ENCODE results near the gene SPOCK1. TPM values are rescaled to one million over a fixed set of nuclear protein-coding genes. Genes with fewer than 3 reads are reported as not detected.

Gene SPOCK1
- total and polyA plus RNA-seq, 5 donors from 2014 or later: 0.27 TPM; not detected in 4

GRCh38 chr5:137167187-137167586 lies 331.9 kb downstream of the SPOCK1 start:
- H3K4me3 Mint-ChIP-seq: no peak overlapping the region
- peaks cover 0 to 7% (median 0%) of the 10 kb centered on the region in 7 donors for H3K9me3 Mint-ChIP-seq
- DNase-seq (no peak), ATAC-seq (ENCODE audit: low read depth in 2 of 2) (no peak)
- peaks cover 4% of the 10 kb centered on the region for H3K27me3 Mint-ChIP-seq
- Histone ChIP-seq H3K27me3 (ENCODE audit: control insufficient read depth, insufficient read depth, low read length) (no peaks in the 10 kb centered on the region), H3K9me3 (ENCODE audit: control insufficient read depth in 2 of 2, low read length in 2 of 2) (no peaks in the 10 kb centered on the region), H3K4me1 (ENCODE audit: control insufficient read depth, insufficient read depth, low read length, poor library complexity, severe bottlenecking) (no peaks in the 10 kb centered on the region), H3K36me3 (ENCODE audit: control insufficient read depth, insufficient read depth, low read length) (no peaks in the 10 kb centered on the region), H3K4me3 (ENCODE audit: low read depth, low read length) (no peak overlapping the region), H3K27ac (ENCODE audit: insufficient read depth, low read length, poor library complexity, severe bottlenecking) (no peak overlapping the region)
- H3K36me3 Mint-ChIP-seq: no peaks in the 10 kb centered on the region
- no peak overlapping the region for H3K27ac Mint-ChIP-seq
- H3K4me1 Mint-ChIP-seq: no peaks in the 10 kb centered on the region

DNA sequence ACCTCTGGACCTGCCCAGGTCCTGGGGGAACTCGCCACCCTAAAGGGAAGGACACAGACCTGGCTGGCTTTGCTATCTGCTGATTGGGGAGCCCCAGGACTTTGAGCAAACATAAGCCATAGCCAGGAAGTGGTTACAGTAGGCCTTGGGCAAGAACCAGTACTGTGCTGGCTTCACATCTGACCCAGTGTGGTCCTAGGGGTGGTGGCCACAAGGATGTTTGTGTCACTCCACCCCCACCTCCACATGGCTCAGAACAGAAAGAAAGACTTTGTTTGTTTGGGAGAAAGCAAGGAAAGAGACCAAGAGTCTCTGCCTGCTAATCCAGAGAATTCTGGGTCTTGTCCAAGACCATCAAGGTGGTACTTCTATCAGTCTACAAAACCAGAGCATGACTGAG lies 334.2 kb downstream of the SPOCK1 start:
- ATAC-seq (ENCODE audit: low read depth in 2 of 2) (no peak), DNase-seq (no peak)
- no peak overlapping the region for H3K27ac ChIP-seq (ENCODE audit: insufficient read depth, low read length, poor library complexity, severe bottlenecking)
- peaks cover 4% of the 10 kb centered on the region for H3K27me3 Mint-ChIP-seq
- no peaks in the 10 kb centered on the region for H3K36me3 ChIP-seq (ENCODE audit: control insufficient read depth, insufficient read depth, low read length)
- H3K4me1 Mint-ChIP-seq: no peaks in the 10 kb centered on the region
- peaks cover 0 to 6% (median 0%) of the 10 kb centered on the region in 7 donors for H3K9me3 Mint-ChIP-seq
- no peaks in the 10 kb centered on the region for H3K9me3 ChIP-seq (ENCODE audit: control insufficient read depth in 2 of 2, low read length in 2 of 2)
- no peaks in the 10 kb centered on the region for H3K4me1 ChIP-seq (ENCODE audit: control insufficient read depth, insufficient read depth, low read length, poor library complexity, severe bottlenecking)
- no peaks in the 10 kb centered on the region for H3K27me3 ChIP-seq (ENCODE audit: control insufficient read depth, insufficient read depth, low read length)
- no peaks in the 10 kb centered on the region for H3K36me3 Mint-ChIP-seq
- H3K4me3 Mint-ChIP-seq: no peak overlapping the region
- H3K27ac Mint-ChIP-seq: no peak overlapping the region
- no peak overlapping the region for H3K4me3 ChIP-seq (ENCODE audit: low read depth, low read length)

- Histone ChIP-seq H3K36me3 (ENCODE audit: control insufficient read depth, insufficient read depth, low read length) (no peaks in the 10 kb centered on the region), H3K4me3 (ENCODE audit: low read depth, low read length) (no peak overlapping the region), H3K27ac (ENCODE audit: insufficient read depth, low read length, poor library complexity, severe bottlenecking) (no peak overlapping the region), H3K9me3 (ENCODE audit: control insufficient read depth in 2 of 2, low read length in 2 of 2) (no peaks in the 10 kb centered on the region), H3K27me3 (ENCODE audit: control insufficient read depth, insufficient read depth, low read length) (no peaks in the 10 kb centered on the region), H3K4me1 (ENCODE audit: control insufficient read depth, insufficient read depth, low read length, poor library complexity, severe bottlenecking) (no peaks in the 10 kb centered on the region)
- no peak overlapping the region for H3K4me3 Mint-ChIP-seq
- H3K36me3 Mint-ChIP-seq: no peaks in the 10 kb centered on the region
- peaks cover 0 to 10% (median 1%) of the 10 kb centered on the region in 7 donors for H3K9me3 Mint-ChIP-seq
- DNase-seq: no peak
- no peak for ATAC-seq (ENCODE audit: low read depth in 2 of 2)
- H3K27me3 Mint-ChIP-seq: peaks cover 4% of the 10 kb centered on the region
- H3K27ac Mint-ChIP-seq: no peak overlapping the region
- no peaks in the 10 kb centered on the region for H3K4me1 Mint-ChIP-seq
Measured at GRCh38 chr5:137164536-137164935, 334.6 kb downstream of the SPOCK1 start.

DNA sequence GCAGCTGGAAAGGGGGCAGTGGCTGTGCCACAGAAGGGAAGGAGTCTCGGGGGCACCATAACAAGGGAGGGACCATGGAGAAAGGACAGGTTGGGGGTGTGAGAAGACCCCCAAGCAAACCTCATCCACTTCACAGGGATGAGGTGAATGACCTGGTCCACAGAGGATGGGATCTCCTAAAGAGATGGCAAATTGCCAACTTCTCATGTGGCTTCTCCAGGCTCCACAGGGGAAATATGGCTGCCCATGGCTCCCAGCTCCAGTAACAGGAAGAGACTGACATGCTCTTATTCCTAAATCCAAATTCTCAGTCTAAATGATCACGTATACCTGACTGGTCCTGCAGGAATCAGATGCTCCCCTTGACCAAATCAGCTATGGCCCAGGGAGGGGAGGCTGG lies 340.4 kb downstream of the SPOCK1 start:
- no peaks in the 10 kb centered on the region for H3K36me3 ChIP-seq (ENCODE audit: control insufficient read depth, insufficient read depth, low read length)
- H3K4me1 ChIP-seq (ENCODE audit: control insufficient read depth, insufficient read depth, low read length, poor library complexity, severe bottlenecking): no peaks in the 10 kb centered on the region
- H3K27ac ChIP-seq (ENCODE audit: insufficient read depth, low read length, poor library complexity, severe bottlenecking): no peak overlapping the region
- Mint-ChIP-seq H3K4me3 (no peak overlapping the region), H3K36me3 (no peaks in the 10 kb centered on the region), H3K4me1 (no peaks in the 10 kb centered on the region), H3K27ac (no peak overlapping the region), H3K9me3 (peaks cover 0 to 7% (median 2%) of the 10 kb centered on the region in 7 donors), H3K27me3 (no peaks in the 10 kb centered on the region)
- H3K9me3 ChIP-seq (ENCODE audit: control insufficient read depth in 2 of 2, low read length in 2 of 2): no peaks in the 10 kb centered on the region
- H3K4me3 ChIP-seq (ENCODE audit: low read depth, low read length): no peak overlapping the region
- ATAC-seq (ENCODE audit: low read depth in 2 of 2) (no peak), DNase-seq (no peak)
- H3K27me3 ChIP-seq (ENCODE audit: control insufficient read depth, insufficient read depth, low read length): no peaks in the 10 kb centered on the region

- Mint-ChIP-seq H3K4me1 (no peaks in the 10 kb centered on the region), H3K27me3 (no peaks in the 10 kb centered on the region), H3K36me3 (no peaks in the 10 kb centered on the region), H3K4me3 (no peak overlapping the region), H3K27ac (no peak overlapping the region), H3K9me3 (peaks cover 0 to 8% (median 2%) of the 10 kb centered on the region in 7 donors)
- no peak overlapping the region for H3K27ac ChIP-seq (ENCODE audit: insufficient read depth, low read length, poor library complexity, severe bottlenecking)
- H3K4me3 ChIP-seq (ENCODE audit: low read depth, low read length): no peak overlapping the region
- DNase-seq: no peak
- ATAC-seq (ENCODE audit: low read depth in 2 of 2): no peak
- H3K27me3 ChIP-seq (ENCODE audit: control insufficient read depth, insufficient read depth, low read length): no peaks in the 10 kb centered on the region
- H3K9me3 ChIP-seq (ENCODE audit: control insufficient read depth in 2 of 2, low read length in 2 of 2): no peaks in the 10 kb centered on the region
- H3K4me1 ChIP-seq (ENCODE audit: control insufficient read depth, insufficient read depth, low read length, poor library complexity, severe bottlenecking): no peaks in the 10 kb centered on the region
- no peaks in the 10 kb centered on the region for H3K36me3 ChIP-seq (ENCODE audit: control insufficient read depth, insufficient read depth, low read length)
Measured at GRCh38 chr5:137156180-137156579, 342.9 kb downstream of the SPOCK1 start.

- Histone ChIP-seq H3K27ac (ENCODE audit: insufficient read depth, low read length, poor library complexity, severe bottlenecking) (no peak overlapping the region), H3K27me3 (ENCODE audit: control insufficient read depth, insufficient read depth, low read length) (no peaks in the 10 kb centered on the region), H3K4me3 (ENCODE audit: low read depth, low read length) (no peak overlapping the region), H3K4me1 (ENCODE audit: control insufficient read depth, insufficient read depth, low read length, poor library complexity, severe bottlenecking) (no peaks in the 10 kb centered on the region), H3K36me3 (ENCODE audit: control insufficient read depth, insufficient read depth, low read length) (no peaks in the 10 kb centered on the region), H3K9me3 (ENCODE audit: control insufficient read depth in 2 of 2, low read length in 2 of 2) (no peaks in the 10 kb centered on the region)
- no peak for DNase-seq
- Mint-ChIP-seq H3K27ac (no peak overlapping the region), H3K4me3 (no peak overlapping the region), H3K27me3 (no peaks in the 10 kb centered on the region), H3K9me3 (peaks cover 0 to 8% (median 2%) of the 10 kb centered on the region in 7 donors), H3K4me1 (no peaks in the 10 kb centered on the region), H3K36me3 (no peaks in the 10 kb centered on the region)
- no peak for ATAC-seq (ENCODE audit: low read depth in 2 of 2)
Measured at GRCh38 chr5:137155261-137156000, 343.7 kb downstream of the SPOCK1 start.

DNA sequence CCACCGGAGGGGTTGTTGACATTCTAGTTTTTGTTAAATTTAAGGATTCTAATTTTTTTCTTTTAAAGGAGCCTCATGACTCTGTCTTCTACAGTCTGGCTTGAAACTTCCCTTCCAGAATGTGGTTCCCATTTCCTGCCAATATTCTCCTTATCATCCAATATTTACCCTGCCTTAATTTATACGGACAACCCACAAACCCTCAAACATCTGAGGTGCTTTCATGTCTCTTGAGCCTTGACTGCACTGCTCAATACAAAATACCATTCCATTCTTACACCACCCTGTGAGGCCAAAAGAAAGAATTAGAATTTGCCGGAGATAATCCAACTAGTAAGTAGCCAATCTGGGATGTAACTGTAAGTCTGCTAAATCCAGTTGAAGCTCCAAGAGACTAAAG lies 346.5 kb downstream of the SPOCK1 start:
- Mint-ChIP-seq H3K4me3 (no peak overlapping the region), H3K9me3 (peaks cover 0 to 5% (median 0%) of the 10 kb centered on the region in 7 donors), H3K36me3 (no peaks in the 10 kb centered on the region), H3K4me1 (no peaks in the 10 kb centered on the region), H3K27ac (no peak overlapping the region), H3K27me3 (peaks cover 4% of the 10 kb centered on the region)
- no peak overlapping the region for H3K27ac ChIP-seq (ENCODE audit: insufficient read depth, low read length, poor library complexity, severe bottlenecking)
- ATAC-seq (ENCODE audit: low read depth in 2 of 2) (no peak), DNase-seq (no peak)
- H3K27me3 ChIP-seq (ENCODE audit: control insufficient read depth, insufficient read depth, low read length): no peaks in the 10 kb centered on the region
- no peaks in the 10 kb centered on the region for H3K4me1 ChIP-seq (ENCODE audit: control insufficient read depth, insufficient read depth, low read length, poor library complexity, severe bottlenecking)
- no peak overlapping the region for H3K4me3 ChIP-seq (ENCODE audit: low read depth, low read length)
- H3K9me3 ChIP-seq (ENCODE audit: control insufficient read depth in 2 of 2, low read length in 2 of 2): no peaks in the 10 kb centered on the region
- no peaks in the 10 kb centered on the region for H3K36me3 ChIP-seq (ENCODE audit: control insufficient read depth, insufficient read depth, low read length)

DNA sequence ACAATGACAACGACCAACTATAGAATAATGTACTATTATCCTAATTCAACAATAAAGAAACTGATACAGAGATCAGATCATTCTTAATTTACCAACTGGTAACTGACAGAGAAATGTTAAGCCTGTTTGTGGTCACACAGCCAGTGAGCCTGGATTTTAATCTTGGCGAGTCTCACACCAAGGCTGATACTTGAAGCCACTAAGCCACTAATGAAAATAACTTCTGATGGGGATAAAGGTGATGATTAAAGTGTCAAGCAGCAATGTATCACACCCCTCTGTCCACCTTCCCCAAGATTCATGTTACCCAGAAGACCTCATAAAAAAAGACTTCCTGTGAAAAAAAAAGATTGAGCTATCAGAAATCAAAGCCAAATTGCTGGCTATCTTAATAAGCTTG lies 350.5 kb downstream of the SPOCK1 start:
- Histone ChIP-seq H3K27me3 (ENCODE audit: control insufficient read depth, insufficient read depth, low read length) (no peaks in the 10 kb centered on the region), H3K36me3 (ENCODE audit: control insufficient read depth, insufficient read depth, low read length) (no peaks in the 10 kb centered on the region), H3K4me3 (ENCODE audit: low read depth, low read length) (no peak overlapping the region), H3K9me3 (ENCODE audit: control insufficient read depth in 2 of 2, low read length in 2 of 2) (no peaks in the 10 kb centered on the region), H3K27ac (ENCODE audit: insufficient read depth, low read length, poor library complexity, severe bottlenecking) (no peak overlapping the region), H3K4me1 (ENCODE audit: control insufficient read depth, insufficient read depth, low read length, poor library complexity, severe bottlenecking) (no peaks in the 10 kb centered on the region)
- Mint-ChIP-seq H3K27ac (no peak overlapping the region), H3K4me1 (no peaks in the 10 kb centered on the region), H3K27me3 (peaks cover 4% of the 10 kb centered on the region), H3K9me3 (peaks cover 0 to 2% (median 0%) of the 10 kb centered on the region in 7 donors), H3K4me3 (no peak overlapping the region), H3K36me3 (no peaks in the 10 kb centered on the region)
- DNase-seq (no peak), ATAC-seq (ENCODE audit: low read depth in 2 of 2) (no peak)

Data from CD4-positive, CD25-positive, alpha-beta regulatory T cell (primary cell).